Activated T-cell treated with anti-CD3 and anti-CD28 coated beads for 4 hours (primary cell): ENCODE data around the gene L3MBTL1.
"Not testable (repeated sequence)": the region's sequence is repeated elsewhere in the genome, so short reads cannot be mapped to it uniquely, and the experiment has no call there.

Experiments used
- DNase-seq: peaks from one replicate; pipeline ENCODE4 v3.0.0-alpha.2; 2020

L3MBTL1 gene

DNA sequence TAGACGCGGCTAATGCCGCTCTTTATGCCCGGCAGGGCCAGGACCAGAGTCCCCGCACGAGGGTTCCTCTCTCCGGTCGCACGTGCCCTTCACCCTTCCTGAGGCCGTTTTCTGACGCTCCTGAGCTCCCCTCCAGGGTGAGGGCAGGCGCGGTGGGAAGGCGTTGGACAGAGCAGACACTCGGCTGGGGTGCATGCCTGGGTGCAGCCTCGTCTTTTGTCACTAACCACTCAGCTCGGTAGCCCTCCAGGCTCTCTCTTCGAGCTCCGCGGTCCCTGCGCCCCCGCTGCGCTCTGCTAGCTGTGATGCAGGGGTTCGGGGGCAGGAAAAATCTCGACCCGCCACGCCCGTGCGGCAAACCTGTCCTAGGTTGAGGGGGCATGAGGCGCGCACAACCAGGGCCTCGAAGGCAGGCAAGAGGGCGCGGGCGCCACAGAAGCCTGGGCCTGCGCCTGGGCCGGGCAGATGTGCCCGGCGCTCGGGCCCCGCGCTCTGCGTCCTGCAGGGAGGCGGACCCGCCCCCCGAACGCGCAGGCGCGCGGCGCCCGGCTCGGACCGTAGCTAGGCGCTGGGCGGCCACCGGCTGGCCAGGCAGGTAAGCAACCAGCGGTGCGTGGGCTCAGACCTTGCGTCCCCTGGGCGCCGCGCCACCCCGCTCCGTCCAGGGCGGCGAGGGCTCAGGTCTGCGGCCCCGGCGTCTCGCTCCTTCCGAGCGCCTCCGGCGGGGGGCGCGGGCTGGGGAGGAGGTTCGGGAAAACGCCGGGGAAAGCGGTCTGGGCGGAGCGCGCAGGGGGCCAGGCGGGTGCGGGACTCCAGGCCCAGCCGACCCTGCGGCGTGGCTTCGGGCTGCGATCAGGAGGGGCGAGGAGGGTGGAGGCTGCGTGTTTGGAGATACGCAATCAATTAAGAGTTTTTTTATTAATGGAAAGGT is at the start of gene L3MBTL1:
L3MBTL1 (plus strand) TSS at position 548 of the 931 bp plus-strand sequence. CDS start 5,807 bp downstream, outside the sequence.
- DNase-seq = no peak

DNA sequence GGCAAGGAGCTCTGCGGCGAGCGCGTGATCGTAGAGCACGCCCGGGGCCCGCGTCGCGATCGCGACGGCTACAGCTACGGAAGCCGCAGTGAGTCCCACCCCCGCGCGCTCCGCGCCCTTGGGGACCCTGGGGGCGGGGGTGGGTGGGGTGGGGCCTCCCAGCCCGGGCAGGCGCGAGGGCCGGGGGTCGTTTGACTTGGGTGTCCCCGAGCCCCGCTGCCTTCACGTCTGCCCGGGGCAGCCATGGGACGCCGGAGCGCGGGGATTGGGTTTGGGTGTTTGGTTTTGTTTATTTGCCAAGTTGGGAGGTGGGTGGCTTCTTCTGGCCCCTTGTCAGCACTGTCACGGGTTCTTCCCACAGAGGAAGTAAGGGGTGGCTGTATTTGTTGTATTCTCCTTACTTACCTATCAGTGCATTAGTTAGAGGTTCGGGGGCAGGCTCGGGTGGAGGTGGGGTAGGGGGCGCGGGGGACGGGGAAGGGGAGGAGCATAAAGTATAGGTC is 49.0 kb upstream of the L3MBTL1 start:
- DNase-seq = no peak

DNA sequence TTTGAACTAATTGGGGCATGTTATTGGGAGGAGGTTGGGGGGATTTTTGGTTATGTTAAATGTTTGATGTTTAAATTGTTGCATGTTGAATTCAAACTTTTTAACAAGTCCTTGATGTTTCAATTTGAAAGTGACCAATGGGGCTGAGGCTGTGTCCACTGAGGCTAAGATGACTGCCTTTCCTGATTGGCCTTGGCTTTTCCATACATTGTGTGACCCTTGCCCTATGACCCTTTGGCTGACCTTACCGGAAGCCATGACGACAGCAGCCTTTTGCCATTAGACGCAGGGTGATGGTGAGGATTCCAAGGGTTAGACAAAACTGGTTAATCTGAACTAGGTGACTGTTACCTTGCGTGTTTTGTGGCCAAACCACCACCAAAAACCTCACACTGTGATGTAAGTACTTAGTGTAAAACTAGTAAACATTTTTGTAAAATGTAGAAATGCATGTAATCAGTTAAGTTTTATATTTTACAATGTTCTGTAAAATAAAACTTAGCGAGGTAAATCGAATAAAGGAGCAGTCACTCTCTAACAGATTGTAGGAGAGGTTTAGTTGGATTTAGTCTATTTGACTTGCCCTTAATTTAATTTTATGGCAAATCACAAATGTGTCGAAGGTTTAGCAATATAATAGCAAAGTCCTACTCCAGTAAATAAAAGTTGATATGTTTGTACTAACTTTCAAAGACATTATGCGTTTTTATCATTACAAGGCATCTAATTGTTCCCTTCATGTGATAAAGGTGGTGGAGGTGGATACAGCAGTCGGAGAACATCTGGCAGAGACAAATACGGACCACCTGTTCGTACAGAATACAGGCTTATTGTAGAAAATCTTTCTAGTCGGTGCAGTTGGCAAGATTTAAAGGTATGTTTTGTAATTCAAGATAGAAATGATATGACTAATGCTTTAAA is 48.2 kb upstream of the L3MBTL1 start:
- DNase-seq = no peak

DNA sequence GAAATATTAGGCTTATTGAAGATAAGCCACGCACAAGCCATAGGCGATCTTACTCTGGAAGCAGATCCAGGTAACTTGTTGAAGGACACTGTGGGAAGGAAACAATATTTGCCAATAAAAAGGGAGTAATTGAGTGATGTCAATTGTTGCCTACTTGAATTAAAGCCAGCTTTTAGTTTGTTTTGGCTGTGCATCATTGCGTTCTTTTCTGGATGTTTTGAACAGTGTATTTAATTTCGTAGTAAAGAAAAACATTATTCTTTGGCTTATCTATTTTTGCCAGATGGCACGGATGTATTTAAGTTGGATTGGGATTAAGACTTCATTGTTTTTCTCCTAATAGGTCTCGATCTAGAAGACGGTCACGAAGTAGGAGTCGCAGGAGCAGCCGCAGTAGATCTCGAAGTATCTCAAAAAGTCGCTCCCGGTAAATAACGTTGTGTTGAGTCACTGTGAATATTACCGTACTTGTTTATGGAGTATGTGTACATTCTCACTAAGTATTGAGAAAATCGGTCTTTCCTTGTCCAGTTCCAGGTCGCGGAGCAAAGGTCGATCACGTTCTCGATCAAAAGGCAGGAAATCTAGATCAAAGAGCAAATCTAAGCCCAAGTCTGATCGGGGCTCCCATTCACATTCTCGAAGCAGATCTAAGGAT is 47.2 kb upstream of the L3MBTL1 start:
- no peak for DNase-seq

DNA sequence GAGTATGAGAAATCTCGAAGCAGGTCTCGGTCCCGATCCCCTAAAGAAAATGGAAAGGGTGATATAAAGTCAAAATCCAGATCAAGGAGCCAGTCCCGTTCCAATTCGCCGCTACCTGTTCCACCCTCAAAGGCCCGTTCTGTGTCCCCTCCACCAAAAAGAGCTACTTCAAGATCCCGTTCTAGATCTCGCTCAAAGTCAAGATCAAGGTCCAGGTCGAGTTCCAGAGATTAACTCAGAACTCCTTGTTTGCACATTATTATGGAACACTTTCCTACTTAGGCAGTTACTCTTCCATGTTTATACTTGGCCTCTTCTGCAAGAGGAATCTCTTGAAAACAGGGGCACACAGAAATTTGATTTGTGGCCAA is 46.7 kb upstream of the L3MBTL1 start:
- no peak for DNase-seq

DNA sequence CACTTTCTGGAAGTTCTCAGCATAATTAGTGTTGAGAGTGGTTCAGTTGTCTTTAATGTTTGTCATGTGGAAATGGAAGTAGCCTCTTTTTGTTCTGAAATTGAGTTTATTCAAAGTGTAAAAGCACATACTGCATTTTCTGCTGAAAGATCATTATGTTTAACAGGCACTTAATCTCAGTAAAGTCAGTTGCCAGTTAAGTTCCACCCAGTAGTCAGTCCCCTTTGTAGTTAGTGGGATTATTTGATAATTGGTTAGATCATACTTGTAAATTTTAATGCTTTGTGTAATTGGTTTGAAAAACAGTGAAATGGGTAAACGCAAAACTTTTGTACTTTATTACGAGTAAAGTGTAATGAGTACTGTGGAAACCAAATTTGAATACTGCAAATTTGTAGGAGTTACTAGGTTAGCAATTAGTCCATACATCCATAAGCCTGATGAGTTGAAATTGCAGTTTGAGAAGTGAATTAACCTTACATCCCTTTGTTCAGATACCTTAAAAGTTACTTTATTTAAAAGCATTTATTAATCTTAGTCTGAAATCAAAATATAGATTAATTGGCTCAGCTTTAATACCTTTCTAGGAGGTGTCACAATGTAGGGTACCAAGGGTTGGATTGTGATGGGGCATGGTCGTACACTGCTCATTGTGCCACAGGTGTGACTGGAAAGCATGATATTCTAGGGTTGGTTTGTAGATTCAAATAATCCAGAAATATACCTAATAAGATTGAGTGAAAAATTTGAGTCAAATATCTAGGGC is 45.4 kb upstream of the L3MBTL1 start:
- no peak for DNase-seq

DNA sequence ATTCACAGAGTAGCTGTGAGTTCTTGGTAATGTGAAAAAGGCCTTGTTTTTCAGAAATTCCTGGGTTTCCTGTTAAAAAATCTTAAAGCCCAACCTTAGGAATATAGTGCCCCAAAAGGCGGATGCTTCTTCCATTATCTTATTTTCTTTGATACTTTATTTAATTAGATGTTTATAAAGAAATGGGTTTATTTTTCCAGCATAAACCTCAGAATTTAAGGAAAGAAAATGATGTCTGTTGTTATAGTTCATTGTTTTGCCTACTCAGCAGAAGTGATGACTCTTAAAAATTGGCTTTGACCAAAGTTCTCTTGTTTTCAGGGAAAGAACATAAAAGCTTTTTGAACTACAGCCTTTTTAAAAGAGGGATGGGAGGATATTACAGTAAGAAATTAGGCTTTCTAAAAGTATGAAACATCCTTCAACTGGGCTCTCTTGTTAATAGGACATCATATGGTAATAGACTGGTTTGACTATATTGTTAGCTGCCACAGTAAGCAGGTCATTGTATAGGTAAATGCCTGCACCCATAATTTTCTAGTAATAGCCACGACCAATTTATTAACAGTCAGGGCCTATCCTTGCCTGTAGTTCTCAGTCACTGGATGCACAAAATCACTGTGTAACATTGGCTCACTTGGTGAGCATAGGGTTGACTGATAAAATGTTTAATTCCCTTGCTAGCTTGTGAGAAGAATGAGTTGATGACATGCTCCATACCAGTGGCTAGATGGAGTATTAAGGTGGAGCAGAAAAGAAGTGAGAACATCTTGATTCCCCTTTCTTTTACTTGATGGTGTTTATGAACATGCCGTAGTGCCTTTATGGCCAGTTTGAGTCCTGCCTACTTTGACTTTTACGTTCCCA is 44.6 kb upstream of the L3MBTL1 start:
- DNase-seq = no peak

DNA sequence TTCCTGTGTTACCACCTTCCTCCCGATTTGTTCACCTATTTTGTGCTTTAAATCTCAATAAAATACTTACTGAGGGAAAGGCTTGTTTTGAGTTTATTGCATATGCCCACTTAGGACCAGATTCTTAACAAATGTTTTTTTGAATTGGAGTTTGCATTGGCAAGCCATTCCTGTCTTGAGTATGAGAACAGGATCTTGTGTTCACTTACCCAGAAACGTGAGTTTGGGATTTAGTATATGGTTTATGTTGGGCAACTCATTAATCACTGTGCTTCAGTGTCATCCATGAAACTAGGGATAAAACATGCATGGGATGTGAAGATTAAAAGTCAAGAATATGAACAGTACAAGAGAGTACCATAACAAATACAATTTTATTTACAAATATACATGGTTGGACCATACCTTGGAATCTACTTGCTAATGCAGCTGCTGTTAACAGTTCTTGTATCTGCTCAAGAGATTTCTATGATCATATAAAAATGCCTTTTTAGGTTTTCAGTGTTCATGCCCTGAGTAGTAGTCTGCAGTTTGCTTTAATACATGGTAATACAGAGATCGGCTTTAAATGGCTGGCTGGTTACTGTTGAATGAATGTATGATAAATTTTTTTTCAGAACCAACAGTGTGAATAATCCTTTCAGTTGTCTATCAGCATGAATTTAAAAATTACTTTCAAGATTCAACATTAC is 43.8 kb upstream of the L3MBTL1 start:
- DNase-seq = no peak

DNA sequence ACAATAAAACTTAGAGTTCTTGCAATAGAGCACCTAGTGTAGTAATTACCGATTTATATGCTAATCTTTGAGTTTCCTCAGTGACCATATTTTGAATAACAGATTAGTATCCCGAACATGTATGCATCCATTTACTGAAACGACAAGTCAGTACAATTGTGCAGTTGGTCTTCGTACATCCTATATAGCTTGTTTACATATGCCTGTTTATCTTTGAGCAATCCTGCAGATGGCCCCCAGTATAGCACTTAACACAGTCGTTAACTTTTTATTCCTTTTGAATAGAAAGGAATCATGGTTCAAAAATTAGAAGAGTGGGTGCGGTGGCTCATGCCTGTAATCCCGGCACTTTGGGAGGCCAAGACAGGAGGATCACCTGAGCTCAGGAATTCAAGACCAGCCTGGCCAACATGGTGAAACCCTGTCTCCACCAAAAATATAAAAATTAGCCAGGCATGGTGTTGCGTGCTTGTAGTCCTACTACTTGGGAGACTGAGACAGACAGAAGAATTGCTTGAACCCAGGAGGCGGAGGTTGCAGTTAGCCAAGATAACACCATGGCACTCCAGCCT is 43.2 kb upstream of the L3MBTL1 start:
- no peak for DNase-seq

DNA sequence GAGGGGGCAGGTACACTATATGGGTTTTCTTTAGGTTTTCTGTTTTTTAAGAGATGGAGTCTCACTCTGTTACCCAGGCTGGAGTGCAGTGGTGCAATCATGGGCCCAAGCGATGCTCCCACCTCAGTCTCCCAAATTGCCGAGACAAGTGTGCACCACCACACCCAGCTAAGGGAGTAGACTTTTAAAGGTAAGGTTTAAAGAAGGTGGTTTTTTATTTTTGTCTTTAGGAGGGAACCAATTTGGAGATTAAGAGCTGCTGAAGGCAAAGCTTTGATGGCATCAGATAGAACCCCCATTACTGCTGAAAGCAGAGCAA is 41.9 kb upstream of the L3MBTL1 start:
- no peak for DNase-seq

DNA sequence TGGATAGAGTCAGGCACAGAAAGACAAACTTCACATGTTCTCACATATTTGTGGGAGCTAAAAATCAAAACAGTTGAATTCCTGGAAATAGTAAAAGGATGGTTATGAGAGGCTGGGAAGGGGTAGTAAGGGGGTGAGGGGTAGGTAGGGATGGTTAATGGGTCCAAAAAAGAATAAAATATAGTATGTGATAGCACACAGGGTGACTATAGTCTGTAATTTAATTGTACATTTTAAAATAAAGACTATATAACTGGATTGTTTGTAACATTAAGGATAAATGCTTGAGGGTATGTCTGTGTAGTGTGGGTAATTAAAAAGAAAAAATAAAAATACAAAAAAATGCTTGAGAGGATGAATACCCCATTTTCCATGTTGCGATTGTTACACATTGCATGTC is 39.9 kb upstream of the L3MBTL1 start:
- no peak for DNase-seq

DNA sequence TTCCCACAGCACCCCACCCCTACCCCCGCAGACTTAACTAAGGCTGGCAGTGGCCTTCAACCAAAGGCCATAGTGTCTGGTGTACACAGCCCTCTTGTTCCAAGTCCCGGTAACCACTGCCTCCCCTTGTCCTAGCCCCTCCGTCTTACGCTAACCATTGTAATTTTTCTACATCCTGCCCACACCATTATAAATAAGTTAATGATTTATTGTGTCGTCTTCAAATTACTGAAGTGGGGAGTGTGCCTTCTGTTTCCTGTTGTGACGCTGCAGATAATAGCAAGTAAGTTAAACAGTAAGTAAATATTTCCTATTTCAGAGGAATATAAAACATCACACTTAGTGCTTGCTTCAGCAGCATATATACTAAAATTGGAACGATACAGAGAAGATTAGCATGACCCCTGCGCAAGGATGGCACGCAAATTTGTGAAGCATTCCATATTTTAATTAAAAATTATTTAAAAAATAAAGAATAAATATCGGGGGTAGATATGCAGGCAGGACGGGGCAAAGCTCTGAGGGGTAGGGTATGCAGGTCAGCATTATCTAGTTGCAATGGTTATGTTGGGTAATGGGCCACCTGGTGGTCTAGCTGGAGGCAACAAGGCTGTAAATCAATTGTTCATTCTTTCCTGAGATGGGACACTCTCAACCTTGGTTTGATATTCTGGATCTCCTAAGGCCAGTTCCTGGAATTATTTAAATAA is 34.7 kb upstream of the L3MBTL1 start:
- DNase-seq = no peak

DNA sequence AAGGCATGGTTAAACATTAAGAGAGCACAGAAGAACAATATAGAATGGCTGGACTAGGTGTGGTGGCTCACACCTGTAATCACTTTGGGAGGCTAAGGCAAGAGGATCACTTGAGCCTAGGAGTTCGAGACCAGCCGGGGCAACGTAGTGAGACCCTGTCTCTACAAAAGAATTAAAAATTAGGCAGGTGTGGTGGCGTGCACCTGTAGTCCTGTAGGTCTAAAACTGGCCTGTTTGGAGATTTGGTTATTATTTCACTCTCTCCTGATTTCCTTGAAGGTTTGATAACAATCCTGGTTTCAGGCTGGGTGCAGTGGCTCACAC is 34.2 kb upstream of the L3MBTL1 start:
- no peak for DNase-seq

DNA sequence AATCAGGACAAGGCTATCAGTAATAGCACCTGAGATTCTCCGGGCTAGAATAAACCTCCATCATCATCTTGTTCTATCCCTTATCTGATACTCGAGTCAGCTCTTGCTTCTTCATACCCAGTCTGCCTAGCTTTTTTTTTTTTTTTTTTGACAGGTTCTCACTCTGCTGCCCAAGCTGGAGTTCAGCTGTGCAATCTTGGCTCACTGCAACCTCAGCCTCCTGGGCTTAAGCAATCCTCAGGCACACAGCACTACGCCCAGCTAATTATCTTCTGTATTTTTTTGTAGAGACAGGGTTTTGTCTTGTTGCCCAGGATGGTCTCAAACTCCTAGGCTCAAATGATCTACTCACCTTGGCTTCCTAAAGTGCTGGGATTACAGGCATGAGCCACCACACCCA is 30.3 kb upstream of the L3MBTL1 start:
- no peak for DNase-seq

DNA sequence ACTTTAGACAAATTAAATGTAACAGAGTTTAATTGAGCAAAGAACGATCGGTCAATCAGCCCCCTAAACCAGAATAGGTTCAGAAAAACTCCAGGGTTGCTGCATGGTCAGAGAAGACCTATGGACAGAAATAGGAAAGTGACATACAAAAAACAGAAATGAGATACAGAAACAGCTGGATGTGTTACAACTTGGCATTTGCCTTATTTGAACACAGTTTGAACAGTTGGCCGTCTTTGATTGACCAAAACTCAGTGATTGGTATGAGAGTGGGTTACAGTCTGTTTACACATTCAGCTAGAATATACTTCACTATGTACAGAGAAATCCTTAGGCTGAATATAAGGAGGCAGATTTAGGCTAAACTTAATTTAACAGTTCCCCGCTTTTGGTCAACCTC is 29.9 kb upstream of the L3MBTL1 start:
- DNase-seq = no peak

DNA sequence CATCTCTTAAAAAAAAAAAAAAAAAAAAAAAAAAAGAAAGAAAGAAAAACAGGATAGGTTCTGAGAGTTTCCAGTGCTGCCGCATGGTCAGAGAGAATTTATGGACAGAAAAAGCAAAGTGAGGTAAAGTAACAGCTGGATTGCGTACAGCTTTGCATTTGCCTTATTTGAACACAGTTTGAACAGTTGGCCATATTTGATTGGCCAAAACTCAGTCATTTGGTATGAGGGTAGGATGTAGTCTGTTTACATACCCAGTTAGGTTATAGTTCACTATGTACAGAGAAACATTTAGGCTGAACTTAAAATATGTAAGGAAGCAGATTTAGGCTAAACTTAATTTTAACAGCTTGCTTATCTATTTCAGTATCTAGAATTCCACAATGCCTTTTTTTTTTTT is 17.5 kb upstream of the L3MBTL1 start:
- no peak for DNase-seq

DNA sequence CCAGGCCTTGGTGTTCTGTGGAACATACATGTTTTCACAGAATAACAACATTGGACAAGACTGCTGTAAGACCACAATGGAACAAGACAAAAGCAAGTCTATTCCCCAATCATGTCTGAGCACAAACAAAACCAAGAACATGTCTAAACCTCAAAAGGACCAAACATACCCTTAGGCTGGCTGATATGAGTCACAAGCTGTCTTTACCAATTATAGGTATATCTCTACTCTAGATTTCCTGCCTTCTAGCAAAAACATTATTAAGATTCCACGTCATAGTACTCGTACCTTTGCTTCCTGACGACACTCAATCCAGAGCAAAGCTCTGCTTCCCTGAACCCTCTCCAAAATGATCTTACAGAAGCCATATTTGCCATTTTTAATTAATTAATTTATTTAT is 15.4 kb upstream of the L3MBTL1 start:
- DNase-seq = no peak

DNA sequence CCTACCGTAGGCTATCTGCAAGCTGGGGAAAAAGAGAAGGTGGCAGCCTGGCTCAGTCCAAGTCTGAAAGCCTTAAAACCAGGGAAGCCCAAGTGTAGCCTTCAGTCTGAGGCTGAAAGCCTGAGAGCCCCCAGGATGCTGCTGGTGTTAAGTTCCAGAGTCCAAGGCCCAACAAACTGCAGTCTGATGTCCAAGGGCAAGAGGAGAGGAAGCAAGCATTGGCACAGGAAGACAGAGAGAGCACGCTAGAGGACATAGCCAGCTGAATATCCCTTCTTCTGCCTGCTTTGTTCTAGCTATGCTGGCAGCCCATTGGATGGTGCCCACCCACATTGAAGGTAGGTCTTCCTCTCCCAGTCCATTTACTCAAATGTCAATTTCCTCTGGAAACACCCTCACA is 12.1 kb upstream of the L3MBTL1 start:
- DNase-seq = no peak

DNA sequence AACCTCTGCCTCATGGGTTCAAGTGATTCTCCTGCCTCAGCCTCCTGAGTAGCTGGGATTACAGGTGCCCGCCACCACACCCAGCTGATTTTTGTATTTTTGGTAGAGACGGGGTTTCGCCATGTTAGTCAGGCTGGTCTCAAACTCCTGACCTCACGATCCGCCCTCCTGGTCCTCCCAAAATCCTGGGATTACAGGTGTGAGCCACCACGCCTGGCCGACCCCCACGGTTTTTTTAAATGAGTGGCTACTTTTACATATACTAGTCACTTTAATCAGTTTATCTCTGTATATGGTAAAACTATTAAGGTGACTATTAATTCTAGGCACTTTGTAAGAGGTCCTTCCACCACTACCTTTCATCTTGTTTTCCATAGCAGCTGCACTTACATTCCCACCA is 5.5 kb upstream of the L3MBTL1 start:
- not testable (repeated sequence) for DNase-seq

DNA sequence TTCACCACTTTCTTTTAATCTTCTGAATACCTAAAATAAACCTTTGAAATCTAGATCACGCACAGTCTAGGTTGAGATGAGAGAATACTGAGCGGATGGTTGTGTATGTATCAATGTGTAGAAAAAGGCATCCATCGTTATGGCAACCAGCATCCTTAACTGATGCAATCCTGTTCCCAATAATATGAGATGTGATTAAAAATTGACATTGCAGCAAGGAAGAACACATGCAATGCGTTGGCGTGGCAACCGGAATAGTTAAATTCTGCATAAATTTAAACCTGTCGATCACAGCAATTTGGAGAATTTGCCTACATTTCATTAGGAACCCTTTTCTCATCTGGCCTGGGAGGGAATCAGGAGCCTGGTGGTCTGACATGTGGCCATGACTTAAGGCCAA is 1.3 kb upstream of the L3MBTL1 start:
- no peak for DNase-seq
